Right lobe of liver (tissue), 6 donors: ENCODE data around the gene TMEM91. TPM values are rescaled to one million over a fixed set of nuclear protein-coding genes. Genes with fewer than 3 reads are reported as not detected.

Experiments
- ATAC-seq, 4 donors: fragments of 200-7000 bp; cut with Tn5 transposase; one replicate each; pipeline ENCODE4 v1.9.1; 2020; ENCODE audit warnings: mild to moderate bottlenecking in 4 of 4, moderate library complexity in 4 of 4
- DNase-seq, 3 donors: peaks; one replicate each; pipeline ENCODE4 v3.0.0-alpha.2; 2020
- H3K27ac ChIP-seq, 3 donors: fragments of 200-600 bp; one replicate each; pipeline ENCODE4 v1.8.0; 2022
- H3K27me3 ChIP-seq, 2 donors: fragments of 200-600 bp; one replicate each; pipeline ENCODE4 v1.8.0; 2022
- H3K36me3 ChIP-seq, 4 donors: fragments of 200-600 bp; sonication (generic) in 1 of 4; one replicate each; pipeline versions ENCODE4 v1.5.1 to v1.8.0; 2017 to 2022; ENCODE audit warnings: control low read depth in 1 of 4
- H3K4me1 ChIP-seq, 4 donors: fragments of 200-600 bp; sonication (generic) in 1 of 4; one replicate each; pipeline versions ENCODE4 v1.5.1 to v1.8.0; 2017 to 2022; ENCODE audit warnings: control low read depth in 1 of 4
- H3K4me3 ChIP-seq, 3 donors: fragments of 200-600 bp; one replicate each; pipeline ENCODE4 v1.8.0; 2022
- H3K9me3 ChIP-seq, 4 donors: fragments of 200-600 bp; sonication (generic) in 1 of 4; one replicate each; pipeline versions ENCODE4 v1.5.1 to v1.8.0; 2017 to 2022; ENCODE audit warnings: control low read depth in 1 of 4
- POLR2A ChIP-seq: fragments of 450-650 bp; IDR thresholded peaks from one replicate; pipeline ENCODE4 v1.6.1; 2017; ENCODE audit warnings: antibody characterized with exemption, mild to moderate bottlenecking
- WGBS: methylation state at CpG from one replicate; pipeline ENCODE4 v1.1.6; 2018; ENCODE audit warnings: low coverage, low lambda C conversion rate; ENCODE audit not compliant: insufficient coverage; ENCODE audit errors: missing lambda C conversion rate; 5-methylcytosine and 5-hydroxymethylcytosine counted together
- intact Hi-C, 2 donors: fragments of 100-400 bp; cut with DNase I; formaldehyde crosslinking; loops; one replicate each; pipeline versions ENCODE4 v1.11.2 to v1.14.1; 2022
- total RNA-seq, 6 experiments: library from RNA; depleted of rRNA in 2 of 6; stranded (reverse); fragments of >200 nt in 2 of 6; fragmentation: NEBNext Ultra II Directional in 3 of 6; extraction: Animal tissue kit (Norgen Biotek cat#: 25700) in 3 of 6; gene quantifications; one replicate each; pipeline versions ENCODE4 v1.1.0 to v1.2.4, GENCODE V29; 2016 to 2023
- TF ChIP-seq, protein P1 (sequence below), 4 donors: fragments of 200-600 bp in 3 of 4; fragments of 450-650 bp in 1 of 4; IDR thresholded peaks; one replicate each; pipeline versions ENCODE4 v1.5.1 to v1.8.0; 2016 to 2022; ENCODE audit warnings: antibody characterized with exemption in 4 of 4, mild to moderate bottlenecking in 2 of 4
- donor health status: DM: no; HTN: yes; CAD: no.
- donor health status: DM: no; HTN: no; CAD: no.
- donor health status: DM: no; HTN: no; CAD: no.
- donor health status: DM: no; HTN: yes; CAD: no.
- donor health status: DM: no; HTN: yes; CAD: no.

The TMEM91 gene
- total RNA-seq, 6 experiments from 2014 or later = 1.8 to 4.1 (median 3.0) TPM

GRCh38 chr19:41384351-41384750 lies 8.0 kb downstream of the TMEM91 start:
- TF ChIP-seq POLR2A = no peak
- TF ChIP-seq, protein P1, sequence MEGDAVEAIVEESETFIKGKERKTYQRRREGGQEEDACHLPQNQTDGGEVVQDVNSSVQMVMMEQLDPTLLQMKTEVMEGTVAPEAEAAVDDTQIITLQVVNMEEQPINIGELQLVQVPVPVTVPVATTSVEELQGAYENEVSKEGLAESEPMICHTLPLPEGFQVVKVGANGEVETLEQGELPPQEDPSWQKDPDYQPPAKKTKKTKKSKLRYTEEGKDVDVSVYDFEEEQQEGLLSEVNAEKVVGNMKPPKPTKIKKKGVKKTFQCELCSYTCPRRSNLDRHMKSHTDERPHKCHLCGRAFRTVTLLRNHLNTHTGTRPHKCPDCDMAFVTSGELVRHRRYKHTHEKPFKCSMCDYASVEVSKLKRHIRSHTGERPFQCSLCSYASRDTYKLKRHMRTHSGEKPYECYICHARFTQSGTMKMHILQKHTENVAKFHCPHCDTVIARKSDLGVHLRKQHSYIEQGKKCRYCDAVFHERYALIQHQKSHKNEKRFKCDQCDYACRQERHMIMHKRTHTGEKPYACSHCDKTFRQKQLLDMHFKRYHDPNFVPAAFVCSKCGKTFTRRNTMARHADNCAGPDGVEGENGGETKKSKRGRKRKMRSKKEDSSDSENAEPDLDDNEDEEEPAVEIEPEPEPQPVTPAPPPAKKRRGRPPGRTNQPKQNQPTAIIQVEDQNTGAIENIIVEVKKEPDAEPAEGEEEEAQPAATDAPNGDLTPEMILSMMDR (IDR thresholded peaks at IDR 0.05) = no peak
- intact Hi-C loops = no loop called here
- Histone ChIP-seq H3K27me3 (no peaks in the 10 kb centered on the region), H3K4me3 (no peak overlapping the region), H3K36me3 (peaks cover 0 to 1% (median under 1%) of the 10 kb centered on the region in 4 donors), H3K27ac (no peak overlapping the region), H3K4me1 (no peaks in the 10 kb centered on the region), H3K9me3 (no peaks in the 10 kb centered on the region)
- WGBS = 78% methylated on average over 3 of the region's 5 CpGs
- ATAC-seq (no peak), DNase-seq (no peak)

DNA sequence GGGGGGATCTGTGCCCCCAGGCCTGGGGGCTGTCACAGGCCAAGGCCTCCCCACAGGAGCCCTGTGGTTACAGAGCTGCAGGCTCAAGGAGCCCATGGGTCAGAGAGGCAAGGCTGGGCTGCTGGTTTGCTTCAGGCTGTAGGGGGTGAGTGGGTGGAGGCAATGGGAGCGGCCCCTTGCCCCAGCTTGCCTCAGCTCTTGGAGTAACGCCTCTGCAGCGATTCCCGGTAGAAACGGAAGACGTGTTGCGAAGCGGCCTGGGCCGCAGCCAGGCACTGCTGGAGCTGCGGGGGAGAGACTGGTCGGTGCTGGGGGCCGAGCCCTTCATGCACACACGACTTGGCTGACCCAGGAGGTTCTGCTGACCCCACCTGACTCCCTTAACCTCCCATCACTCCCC lies 10.1 kb downstream of the TMEM91 start:
- no peak for DNase-seq
- intact Hi-C loops = no loop called here
- no peak overlapping the region for H3K4me3 ChIP-seq
- no peak overlapping the region for H3K27ac ChIP-seq
- no CpG with 5 or more reads among the region's 13 CpGs for WGBS
- peak in 1 of 4 donors; percentile 8 for ATAC-seq
- H3K9me3 ChIP-seq = no peaks in the 10 kb centered on the region
- H3K4me1 ChIP-seq = no peaks in the 10 kb centered on the region
- peaks cover 0 to 21% (median 4%) of the 10 kb centered on the region in 4 donors for H3K36me3 ChIP-seq
- TF ChIP-seq, protein P1 (IDR thresholded peaks at IDR 0.05) = no peak
- no peak for TF ChIP-seq POLR2A
- H3K27me3 ChIP-seq = no peaks in the 10 kb centered on the region

DNA sequence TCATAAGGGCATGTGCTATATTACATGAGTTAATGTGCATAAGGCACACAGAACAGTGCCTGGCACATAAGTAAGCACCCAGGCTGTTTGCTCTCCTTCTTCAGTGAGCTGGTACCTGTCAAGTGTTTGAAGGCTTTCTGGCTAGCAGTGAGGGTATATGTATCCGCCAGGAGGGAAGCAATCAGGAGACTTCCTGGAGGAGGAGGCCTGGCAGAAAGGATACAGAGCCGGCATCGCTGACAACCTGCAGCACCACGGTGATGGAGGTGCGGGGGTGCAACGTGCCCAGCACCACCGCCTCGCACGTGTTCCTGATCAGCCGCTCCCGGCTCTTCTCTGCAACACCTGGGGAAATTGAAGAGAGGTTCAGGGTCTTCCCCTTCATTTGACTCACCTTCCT lies 15.3 kb downstream of the TMEM91 start:
- Histone ChIP-seq H3K27ac (no peak overlapping the region), H3K4me1 (peaks cover 0 to 12% (median 0%) of the 10 kb centered on the region in 4 donors), H3K4me3 (no peak overlapping the region), H3K27me3 (no peaks in the 10 kb centered on the region), H3K36me3 (peaks cover 0 to 25% (median 4%) of the 10 kb centered on the region in 4 donors), H3K9me3 (no peaks in the 10 kb centered on the region)
- ATAC-seq (no peak), DNase-seq (no peak)
- no peak for TF ChIP-seq POLR2A
- TF ChIP-seq, protein P1 (IDR thresholded peaks at IDR 0.05) = no peak
- WGBS = 65% methylated on average over 4 of the region's 11 CpGs
- intact Hi-C loops = no loop called here

DNA sequence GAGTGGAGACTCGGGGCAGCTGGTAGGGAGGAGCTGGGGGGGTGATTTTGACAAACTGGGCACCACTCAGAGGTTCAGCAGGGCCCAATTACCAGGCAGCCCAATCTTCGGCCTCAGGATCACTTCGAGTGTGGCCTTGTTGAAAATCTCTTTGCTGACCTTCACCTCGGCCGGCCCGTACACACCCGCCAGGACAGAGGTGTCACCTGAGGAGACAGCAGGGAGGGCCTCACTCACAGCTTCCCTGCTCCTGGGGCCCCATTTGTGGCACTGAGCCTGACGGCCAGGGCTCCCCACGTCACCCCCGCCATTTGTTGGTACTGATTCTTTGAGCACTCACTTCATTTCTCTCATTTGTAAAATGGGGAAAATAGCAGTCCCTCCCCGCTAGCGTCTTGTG lies 16.4 kb downstream of the TMEM91 start:
- H3K27me3 ChIP-seq = no peaks in the 10 kb centered on the region
- peaks cover 0 to 25% (median 4%) of the 10 kb centered on the region in 4 donors for H3K36me3 ChIP-seq
- no peak for ATAC-seq
- H3K4me1 ChIP-seq = peaks cover 0 to 12% (median 0%) of the 10 kb centered on the region in 4 donors
- no peak overlapping the region for H3K27ac ChIP-seq
- TF ChIP-seq POLR2A = no peak
- TF ChIP-seq, protein P1 (IDR thresholded peaks at IDR 0.05) = no peak
- intact Hi-C loops = no loop called here
- H3K9me3 ChIP-seq = no peaks in the 10 kb centered on the region
- no peak overlapping the region for H3K4me3 ChIP-seq
- DNase-seq = no peak
- WGBS = 75% methylated on average over 4 of the region's 12 CpGs

DNA sequence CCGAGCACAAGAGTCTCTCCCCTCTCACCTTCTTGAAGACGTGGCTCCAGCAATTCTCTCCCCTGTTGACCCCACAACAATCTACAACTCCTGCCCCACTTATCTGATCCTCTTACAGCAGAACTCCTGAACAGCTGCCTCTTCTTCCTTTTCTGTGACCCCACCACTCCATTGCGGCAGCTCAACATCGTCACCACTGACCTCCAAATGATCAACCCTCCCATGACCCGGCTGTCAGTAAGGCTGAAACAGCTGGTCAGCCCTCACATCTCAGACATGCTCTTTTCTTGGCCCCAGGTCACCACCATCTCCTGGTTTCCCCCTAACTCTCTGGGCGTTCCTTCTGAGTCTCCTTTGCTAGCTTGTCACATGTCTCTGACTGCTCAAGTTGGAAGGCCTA lies 19.0 kb downstream of the TMEM91 start:
- Histone ChIP-seq H3K27ac (no peak overlapping the region), H3K36me3 (peaks cover 0 to 15% (median under 1%) of the 10 kb centered on the region in 4 donors), H3K9me3 (no peaks in the 10 kb centered on the region), H3K27me3 (no peaks in the 10 kb centered on the region), H3K4me1 (peaks cover 0 to 21% (median 4%) of the 10 kb centered on the region in 4 donors), H3K4me3 (no peak overlapping the region)
- ATAC-seq = no peak
- no peak for DNase-seq
- intact Hi-C loops = no loop called here
- no peak for TF ChIP-seq POLR2A
- TF ChIP-seq, protein P1 (IDR thresholded peaks at IDR 0.05) = no peak
- 66% methylated on average over 5 of the region's 6 CpGs for WGBS
